NOMO-1 (cell line): ENCODE results near the gene ARHGAP22.
A peak's percentile ranks its signal among the peaks of the same experiment; 100 is the strongest.

Experiments
- DNase-seq, 2 experiments: peaks; one replicate each; lab custom pipeline; 2025; ENCODE audit not compliant: unreplicated experiment in 2 of 2; lab: John Stamatoyannopoulos, UW

Gene ARHGAP22

GRCh38 chr10:48412933-48413332, 191.9 kb downstream of the ARHGAP22 start:
- no peak for DNase-seq

GRCh38 chr10:48412081-48412480, 192.8 kb downstream of the ARHGAP22 start:
- DNase-seq: no peak

DNA sequence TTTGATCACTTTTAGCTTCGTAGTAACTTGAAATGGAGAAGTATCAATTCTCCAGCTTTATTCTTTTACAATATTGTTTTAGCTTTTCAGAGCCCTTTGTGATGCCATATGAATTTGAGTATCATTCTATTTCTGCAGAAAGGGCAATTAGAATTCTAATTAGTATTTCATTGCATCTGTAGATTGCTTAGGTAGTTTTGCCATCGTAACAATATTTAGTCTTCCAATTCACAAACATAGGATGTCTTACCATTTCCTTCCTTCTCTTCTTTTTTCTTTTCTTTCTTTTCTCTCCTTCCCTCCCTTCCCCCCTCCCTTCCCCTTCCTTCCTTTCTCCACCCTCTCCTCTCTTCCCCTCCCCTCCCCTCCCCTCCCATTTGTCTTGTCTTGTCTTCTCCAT, 193.4 kb downstream of the ARHGAP22 start:
- DNase-seq: no peak

DNA sequence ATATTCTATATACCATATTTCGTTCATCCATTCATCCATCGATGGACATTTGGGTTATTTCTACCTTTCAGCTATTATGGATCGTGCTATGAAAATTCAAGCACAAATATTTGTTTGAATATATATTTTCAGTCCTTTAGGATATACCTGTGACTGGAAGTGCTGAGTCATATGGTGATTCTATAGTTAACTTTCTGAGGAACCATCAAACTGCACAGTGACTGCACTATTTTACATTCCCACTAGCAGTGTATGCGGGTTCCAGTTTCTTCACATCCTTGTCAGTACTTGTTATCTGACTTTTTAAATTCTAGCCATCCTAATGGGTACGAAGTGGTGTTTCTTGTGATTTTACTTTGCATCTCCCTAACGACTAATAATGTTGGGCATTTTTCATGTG, 194.4 kb downstream of the ARHGAP22 start:
- DNase-seq: no peak

GRCh38 chr10:48406658-48407057, 198.2 kb downstream of the ARHGAP22 start:
- no peak for DNase-seq

DNA sequence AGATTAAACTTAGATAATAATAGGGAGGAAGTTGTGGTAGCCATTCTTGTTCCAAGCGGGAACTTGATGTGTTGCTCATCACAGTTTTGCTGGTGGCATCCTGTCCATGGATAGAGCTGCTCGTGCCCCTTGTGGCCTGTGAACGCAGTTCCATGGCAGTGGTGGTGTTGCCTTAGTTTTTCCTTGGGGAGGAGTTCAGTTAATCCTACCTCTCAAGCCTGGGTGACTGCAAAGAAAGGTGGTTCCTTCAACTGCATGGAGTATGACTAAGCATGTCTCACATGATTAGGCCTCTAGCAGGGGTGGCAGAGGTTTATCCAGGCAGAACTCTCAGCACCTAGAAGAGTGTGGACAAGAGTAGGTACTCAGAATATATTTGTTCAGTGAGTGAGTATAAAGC, 198.7 kb downstream of the ARHGAP22 start:
- DNase-seq: no peak

DNA sequence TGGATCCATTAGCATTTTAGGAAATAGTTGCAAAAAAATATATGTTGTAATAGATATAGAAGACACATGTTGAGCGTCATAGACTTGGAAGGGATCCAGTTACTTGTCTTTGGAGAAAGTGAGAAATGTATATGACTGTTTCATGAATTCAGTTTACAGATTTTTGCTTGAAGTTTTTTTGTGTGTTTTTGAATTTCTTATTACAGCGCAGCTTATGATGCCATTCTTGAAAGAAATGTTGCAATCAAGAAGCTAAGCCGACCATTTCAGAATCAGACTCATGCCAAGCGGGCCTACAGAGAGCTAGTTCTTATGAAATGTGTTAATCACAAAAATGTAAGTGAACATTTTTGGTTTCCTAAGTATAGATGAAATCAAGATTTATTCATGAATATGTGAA, 200.2 kb downstream of the ARHGAP22 start:
- peak; percentile 28 to 64 for DNase-seq

GRCh38 chr10:48400850-48401220, 204.0 kb downstream of the ARHGAP22 start:
- no peak for DNase-seq

DNA sequence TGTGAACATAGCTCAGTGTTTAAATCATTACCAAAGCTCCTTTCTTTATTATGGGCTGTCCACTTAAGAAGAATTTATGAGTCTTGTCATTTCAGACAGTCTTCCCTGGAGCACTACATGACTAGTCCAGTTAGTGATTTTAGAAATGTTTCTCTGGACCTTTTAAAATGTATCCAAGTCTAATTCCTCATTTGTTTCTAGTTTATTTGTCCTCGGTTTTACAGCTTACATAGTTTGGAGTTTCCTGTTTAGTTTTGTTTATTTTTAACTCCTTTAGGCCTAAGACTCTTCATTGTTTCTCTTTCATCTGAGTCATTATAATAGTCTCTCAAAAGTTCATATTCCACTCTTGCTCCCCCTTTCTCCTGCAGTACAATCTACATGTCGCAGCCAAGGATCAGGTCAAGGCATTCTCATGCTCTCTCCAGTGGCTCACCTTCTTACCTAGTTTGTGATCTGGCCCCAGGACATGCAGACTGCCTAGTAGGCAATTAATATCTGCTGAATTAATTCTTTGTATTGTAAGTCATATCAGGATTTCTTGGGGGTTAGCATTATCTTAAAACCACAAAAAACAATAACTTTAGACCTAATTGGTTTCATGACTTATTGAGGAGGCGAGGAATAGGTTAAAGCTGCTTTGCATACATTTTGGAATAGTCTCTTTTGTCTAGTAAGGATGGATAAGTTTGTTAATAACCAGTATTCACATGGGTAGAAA, 204.6 kb downstream of the ARHGAP22 start:
- DNase-seq: no peak

- no peak for DNase-seq
Observed at GRCh38 chr10:48399551-48399950, 205.3 kb downstream of the ARHGAP22 start.

GRCh38 chr10:48399056-48399541, 205.8 kb downstream of the ARHGAP22 start:
- no peak for DNase-seq

DNA sequence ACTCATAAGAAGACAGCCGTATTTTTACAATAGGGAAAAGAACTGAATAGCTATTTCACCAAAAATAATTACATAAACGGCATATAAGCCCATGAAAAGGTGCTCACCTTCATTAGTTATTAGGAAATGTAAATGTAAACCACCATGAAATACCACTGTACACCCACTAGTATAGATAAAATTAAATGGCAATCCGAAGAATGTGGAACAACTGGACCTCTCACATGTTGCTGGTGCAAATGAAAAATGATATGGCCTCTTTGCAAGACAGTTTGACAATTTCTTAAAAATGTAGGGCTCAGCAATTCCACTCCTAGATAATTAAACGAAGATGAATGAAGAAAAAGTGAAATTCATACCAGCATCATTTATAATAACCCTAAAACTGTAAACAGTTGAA, 206.6 kb downstream of the ARHGAP22 start:
- DNase-seq: no peak
